Measurements from ENCODE around the gene ENKUR. TPM values are rescaled to one million over a fixed set of nuclear protein-coding genes. Genes with fewer than 3 reads are reported as not detected.
"Not testable (repeated sequence)": the region's sequence is repeated elsewhere in the genome, so short reads cannot be mapped to it uniquely, and the experiment has no call there.

Gene ENKUR
- total RNA-seq, 1 donor from 2014 or later, result not detected

DNA sequence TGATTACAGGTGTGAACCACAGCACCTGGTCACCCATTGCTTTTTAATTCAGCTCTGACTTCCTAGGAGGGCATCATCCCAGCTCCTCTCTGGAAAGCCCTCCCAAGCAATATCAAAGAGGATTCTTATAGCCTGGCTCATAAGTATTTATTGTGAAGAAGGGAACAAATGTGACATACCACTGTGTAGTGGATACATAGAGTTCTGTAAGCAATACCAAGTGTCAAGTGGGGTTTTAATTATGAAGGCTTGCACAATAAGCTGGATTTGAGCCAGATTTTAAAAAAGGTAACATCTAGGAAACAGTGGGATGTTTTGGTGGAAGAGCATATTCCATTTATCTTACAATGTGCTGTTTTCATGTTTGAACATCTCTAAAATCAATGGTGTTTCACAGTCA lies 44.6 kb downstream of the ENKUR start:
- H3K9me3 Mint-ChIP-seq (ENCODE audit: unreplicated experiment), result no peaks in the 10 kb centered on the region
- no peak overlapping the region for H3K4me3 Mint-ChIP-seq (ENCODE audit: unreplicated experiment)
- no peaks in the 10 kb centered on the region for H3K27me3 Mint-ChIP-seq (ENCODE audit: unreplicated experiment)
- H3K27ac Mint-ChIP-seq (ENCODE audit: unreplicated experiment), result no peak overlapping the region
- H3K4me1 Mint-ChIP-seq (ENCODE audit: low read depth, unreplicated experiment), result no peaks in the 10 kb centered on the region
- TF ChIP-seq, protein P1, sequence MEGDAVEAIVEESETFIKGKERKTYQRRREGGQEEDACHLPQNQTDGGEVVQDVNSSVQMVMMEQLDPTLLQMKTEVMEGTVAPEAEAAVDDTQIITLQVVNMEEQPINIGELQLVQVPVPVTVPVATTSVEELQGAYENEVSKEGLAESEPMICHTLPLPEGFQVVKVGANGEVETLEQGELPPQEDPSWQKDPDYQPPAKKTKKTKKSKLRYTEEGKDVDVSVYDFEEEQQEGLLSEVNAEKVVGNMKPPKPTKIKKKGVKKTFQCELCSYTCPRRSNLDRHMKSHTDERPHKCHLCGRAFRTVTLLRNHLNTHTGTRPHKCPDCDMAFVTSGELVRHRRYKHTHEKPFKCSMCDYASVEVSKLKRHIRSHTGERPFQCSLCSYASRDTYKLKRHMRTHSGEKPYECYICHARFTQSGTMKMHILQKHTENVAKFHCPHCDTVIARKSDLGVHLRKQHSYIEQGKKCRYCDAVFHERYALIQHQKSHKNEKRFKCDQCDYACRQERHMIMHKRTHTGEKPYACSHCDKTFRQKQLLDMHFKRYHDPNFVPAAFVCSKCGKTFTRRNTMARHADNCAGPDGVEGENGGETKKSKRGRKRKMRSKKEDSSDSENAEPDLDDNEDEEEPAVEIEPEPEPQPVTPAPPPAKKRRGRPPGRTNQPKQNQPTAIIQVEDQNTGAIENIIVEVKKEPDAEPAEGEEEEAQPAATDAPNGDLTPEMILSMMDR (IDR thresholded peaks at IDR 0.05; ENCODE audit: partially characterized antibody, unreplicated experiment), result no peak
- no peak for DNase-seq
- no peaks in the 10 kb centered on the region for H3K36me3 Mint-ChIP-seq (ENCODE audit: unreplicated experiment)

DNA sequence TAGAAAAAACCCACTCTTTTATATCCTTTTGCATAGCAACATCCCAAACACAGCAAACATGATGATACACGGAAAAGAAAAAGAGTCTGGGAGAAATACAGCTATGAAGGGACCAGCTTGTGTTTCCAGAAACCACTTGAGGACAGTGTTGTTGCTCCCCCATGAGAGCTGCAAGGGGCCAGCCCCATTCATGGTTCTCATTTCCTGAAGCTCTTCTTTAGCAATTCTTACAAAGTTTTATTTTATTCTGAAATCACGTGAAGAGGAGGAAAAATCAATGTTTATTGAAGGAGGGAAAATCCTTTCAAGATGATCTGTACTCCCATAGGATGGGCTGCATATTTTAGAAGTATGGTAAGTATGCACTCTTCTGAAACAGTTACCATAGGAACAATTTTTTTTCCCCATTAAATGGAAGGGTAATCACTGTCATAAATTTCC lies 46.1 kb downstream of the ENKUR start:
- TF ChIP-seq, protein P1 (IDR thresholded peaks at IDR 0.05; ENCODE audit: partially characterized antibody, unreplicated experiment), result no peak
- Mint-ChIP-seq H3K9me3 (ENCODE audit: unreplicated experiment) (no peaks in the 10 kb centered on the region), H3K36me3 (ENCODE audit: unreplicated experiment) (no peaks in the 10 kb centered on the region), H3K27ac (ENCODE audit: unreplicated experiment) (no peak overlapping the region), H3K4me1 (ENCODE audit: low read depth, unreplicated experiment) (no peaks in the 10 kb centered on the region), H3K27me3 (ENCODE audit: unreplicated experiment) (no peaks in the 10 kb centered on the region), H3K4me3 (ENCODE audit: unreplicated experiment) (no peak overlapping the region)
- DNase-seq, result no peak

DNA sequence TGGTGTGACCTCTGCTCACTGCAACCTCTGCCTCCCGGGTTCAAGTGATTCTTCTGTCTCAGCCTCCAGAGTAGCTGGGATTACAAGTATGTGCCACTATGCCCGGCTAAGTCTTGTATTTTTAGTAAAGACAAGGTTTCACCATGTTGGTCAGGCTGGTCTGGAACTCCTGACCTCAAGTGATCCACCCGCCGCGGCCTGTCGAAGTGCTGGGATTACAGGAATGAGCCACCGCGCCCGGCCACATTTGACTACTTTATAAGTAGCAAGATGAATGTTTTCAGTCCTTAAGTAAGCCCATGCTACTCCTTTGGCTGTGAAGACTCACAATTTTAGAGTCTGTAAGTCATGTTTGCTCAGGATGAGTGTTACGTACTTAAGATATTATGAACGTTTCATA lies 47.0 kb downstream of the ENKUR start:
- not testable (repeated sequence) for H3K4me3 Mint-ChIP-seq (ENCODE audit: unreplicated experiment); H3K27ac Mint-ChIP-seq (ENCODE audit: unreplicated experiment); H3K9me3 Mint-ChIP-seq (ENCODE audit: unreplicated experiment); H3K4me1 Mint-ChIP-seq (ENCODE audit: low read depth, unreplicated experiment); H3K27me3 Mint-ChIP-seq (ENCODE audit: unreplicated experiment); H3K36me3 Mint-ChIP-seq (ENCODE audit: unreplicated experiment); DNase-seq

DNA sequence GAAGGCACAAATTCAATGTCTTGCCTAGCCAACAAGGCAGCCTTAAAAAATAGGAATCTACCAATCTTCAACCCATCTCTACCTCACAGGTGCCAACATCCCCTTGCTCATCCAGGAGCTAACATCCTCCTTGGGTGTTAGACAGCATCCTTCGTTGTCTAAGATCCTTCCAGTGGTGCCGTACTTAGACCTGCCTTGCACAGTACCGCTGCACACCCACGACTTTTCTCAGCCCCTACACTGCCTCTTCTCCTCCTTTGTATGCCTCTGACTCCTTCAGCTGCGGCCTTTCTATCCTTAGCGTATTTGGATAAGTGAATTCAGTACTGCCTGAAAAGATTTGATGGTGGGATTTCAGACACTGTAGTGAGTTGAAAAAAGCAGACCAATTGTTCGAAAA lies 47.6 kb downstream of the ENKUR start:
- no peaks in the 10 kb centered on the region for H3K4me1 Mint-ChIP-seq (ENCODE audit: low read depth, unreplicated experiment)
- no peaks in the 10 kb centered on the region for H3K36me3 Mint-ChIP-seq (ENCODE audit: unreplicated experiment)
- no peak overlapping the region for H3K4me3 Mint-ChIP-seq (ENCODE audit: unreplicated experiment)
- DNase-seq, result no peak
- TF ChIP-seq, protein P1 (IDR thresholded peaks at IDR 0.05; ENCODE audit: partially characterized antibody, unreplicated experiment), result no peak
- H3K27me3 Mint-ChIP-seq (ENCODE audit: unreplicated experiment), result no peaks in the 10 kb centered on the region
- H3K27ac Mint-ChIP-seq (ENCODE audit: unreplicated experiment), result no peak overlapping the region
- H3K9me3 Mint-ChIP-seq (ENCODE audit: unreplicated experiment), result no peaks in the 10 kb centered on the region

DNA sequence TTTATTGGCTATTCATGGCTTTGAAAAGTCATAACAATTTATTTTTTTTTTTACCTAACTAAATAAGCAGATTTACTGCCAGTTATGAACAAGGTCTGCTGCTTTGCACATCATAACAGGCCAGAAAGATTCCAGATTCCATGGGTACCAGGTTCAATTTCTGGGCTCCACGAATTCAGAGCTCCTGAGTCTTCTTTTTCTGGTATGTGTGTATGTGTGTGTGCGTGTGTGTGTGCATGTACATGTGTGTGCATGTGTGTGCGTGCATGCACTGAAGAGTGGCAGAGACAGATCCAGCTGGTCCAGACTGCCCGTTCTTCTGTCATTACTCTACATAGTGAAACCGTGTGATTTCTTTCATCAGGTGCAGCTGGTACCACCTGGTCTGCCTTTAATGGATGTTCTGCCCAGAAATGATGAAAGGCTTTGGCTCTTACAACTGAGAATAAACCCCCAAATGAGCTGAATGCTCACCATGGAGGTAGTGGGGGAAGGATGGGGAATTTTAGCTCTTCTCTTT lies 48.9 kb downstream of the ENKUR start:
- TF ChIP-seq, protein P1 (IDR thresholded peaks at IDR 0.05; ENCODE audit: partially characterized antibody, unreplicated experiment), result no peak
- Mint-ChIP-seq H3K4me3 (ENCODE audit: unreplicated experiment) (no peak overlapping the region), H3K9me3 (ENCODE audit: unreplicated experiment) (no peaks in the 10 kb centered on the region), H3K27ac (ENCODE audit: unreplicated experiment) (no peak overlapping the region), H3K36me3 (ENCODE audit: unreplicated experiment) (no peaks in the 10 kb centered on the region), H3K4me1 (ENCODE audit: low read depth, unreplicated experiment) (no peaks in the 10 kb centered on the region), H3K27me3 (ENCODE audit: unreplicated experiment) (no peaks in the 10 kb centered on the region)
- DNase-seq, result no peak

Data from glutamatergic neuron (in vitro differentiated cells).